NCI-H446 treated with DMSO at 0.1 percent for 48 hours (cell line): ENCODE data around the gene UGCG.
"Not testable (repeated sequence)": the region's sequence is repeated elsewhere in the genome, so short reads cannot be mapped to it uniquely, and the experiment has no call there.

ENCODE experiments used
- DNase-seq: peaks from one replicate; lab custom pipeline; 2025; lab: John Stamatoyannopoulos, UW

The UGCG gene

DNA sequence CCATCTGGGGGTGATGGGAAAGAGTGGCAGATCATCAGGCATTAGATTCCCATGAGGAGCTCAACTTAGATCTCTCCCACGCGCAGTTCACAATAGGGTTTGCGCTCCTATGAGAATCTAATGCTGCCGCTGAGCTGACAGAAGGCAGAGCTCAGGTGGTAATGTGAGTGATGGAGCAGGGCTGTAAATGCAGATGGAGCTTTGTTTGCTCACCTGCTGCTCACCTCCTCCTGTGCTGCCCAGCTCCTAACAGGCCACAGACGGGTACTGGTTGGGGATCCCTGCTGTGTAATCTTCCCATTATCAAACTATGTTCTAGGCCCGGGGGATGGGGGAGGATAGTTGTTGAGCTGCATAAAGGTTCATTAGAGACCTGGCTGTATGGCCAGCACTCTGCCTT, 58.4 kb downstream of the UGCG start:
- no peak for DNase-seq

DNA sequence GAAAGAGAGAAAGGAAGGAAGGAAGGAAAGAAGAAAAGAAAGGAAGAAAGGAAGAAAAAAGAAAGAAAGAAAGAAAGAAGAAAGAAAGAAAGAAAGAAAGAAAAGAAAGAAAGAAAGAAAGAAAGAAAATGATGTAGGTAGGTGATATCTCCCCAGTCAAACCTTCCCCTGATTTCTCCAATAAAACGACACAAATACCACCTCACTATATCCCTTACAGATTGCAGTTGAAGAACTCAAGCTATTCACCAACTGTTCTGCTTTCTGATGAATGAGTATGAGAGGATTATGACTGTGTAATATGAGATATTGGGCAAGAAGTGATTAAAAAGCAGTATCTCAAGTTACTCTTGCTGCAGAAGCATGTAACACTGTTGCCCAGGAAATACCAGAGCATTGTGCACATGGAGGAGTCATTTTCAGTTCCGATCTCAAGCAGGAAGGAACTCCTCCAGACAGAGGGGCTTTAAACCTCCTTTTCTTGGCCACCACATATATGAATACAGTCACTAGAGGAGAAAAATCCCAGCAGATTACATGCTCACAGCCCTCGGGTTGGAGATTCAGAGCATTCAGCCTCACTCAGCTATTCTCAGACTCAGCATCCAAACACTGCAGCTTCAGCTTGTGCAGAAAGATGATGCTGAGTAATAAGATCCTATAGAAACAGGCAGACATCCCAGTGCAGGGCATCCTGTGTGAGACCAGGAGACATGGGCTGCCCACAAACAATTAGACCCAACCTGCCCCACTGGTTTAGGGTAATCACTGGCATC, 61.4 kb downstream of the UGCG start:
- DNase-seq: no peak

DNA sequence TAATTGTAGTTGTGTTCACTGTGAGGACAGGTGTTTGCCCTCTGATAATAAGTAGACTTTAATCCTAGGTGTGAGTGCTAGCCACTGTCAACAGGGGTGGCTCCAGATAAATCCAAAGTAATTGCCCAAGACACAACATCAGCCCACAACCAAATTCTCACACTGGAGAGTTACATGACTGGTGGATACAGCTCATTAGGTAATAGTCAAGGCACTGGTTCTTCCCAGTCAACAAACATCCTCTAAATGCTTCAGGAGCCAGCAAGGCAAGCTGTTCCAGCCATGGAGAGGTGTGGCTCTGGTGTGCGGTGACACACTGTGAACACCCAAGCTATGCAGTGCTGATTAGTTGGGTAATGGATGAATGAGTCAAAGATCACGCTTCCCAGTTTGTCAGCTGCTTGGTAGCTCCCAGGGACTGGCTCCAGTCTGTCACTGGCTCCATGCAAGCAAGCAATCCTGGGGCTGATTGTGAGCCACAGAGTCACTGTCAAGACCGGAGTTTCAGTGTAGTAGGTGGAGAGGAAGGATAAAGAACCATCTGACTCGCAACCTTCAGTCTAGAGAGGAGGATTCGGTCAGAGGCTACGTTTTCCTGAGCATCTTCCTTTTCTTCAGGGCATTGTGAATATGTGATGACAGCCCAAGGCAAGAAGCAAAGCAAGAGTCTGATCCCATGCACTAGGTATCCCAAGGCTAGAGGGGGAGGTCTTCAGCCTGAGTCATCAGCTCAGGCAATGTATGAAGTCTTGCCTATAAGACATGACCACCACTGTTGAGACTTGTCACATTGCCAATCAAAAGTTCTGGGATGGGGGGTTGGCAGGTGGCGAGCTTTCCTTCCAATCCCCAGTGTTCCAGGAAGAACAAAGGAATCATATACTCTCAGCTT, 63.1 kb downstream of the UGCG start:
- no peak for DNase-seq

DNA sequence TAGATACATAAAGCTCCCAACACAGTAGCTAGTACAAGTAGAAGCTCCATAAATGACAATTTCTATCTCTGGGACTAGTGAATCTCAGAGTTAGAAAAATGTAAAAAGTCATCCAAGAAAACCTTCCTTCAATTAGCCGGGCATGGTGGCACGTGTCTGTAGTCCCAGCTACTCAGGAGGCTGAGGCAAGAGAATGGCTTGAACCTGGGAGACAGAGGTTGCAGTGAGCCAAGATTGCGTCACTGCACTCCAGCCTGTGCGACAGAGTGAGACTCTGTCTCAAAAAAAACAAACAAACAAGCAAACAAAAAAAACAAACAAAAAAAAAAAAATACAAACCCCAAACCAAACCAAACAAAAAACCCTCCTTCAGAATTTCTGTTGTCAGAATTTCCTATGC, 63.9 kb downstream of the UGCG start:
- not testable (repeated sequence) for DNase-seq

DNA sequence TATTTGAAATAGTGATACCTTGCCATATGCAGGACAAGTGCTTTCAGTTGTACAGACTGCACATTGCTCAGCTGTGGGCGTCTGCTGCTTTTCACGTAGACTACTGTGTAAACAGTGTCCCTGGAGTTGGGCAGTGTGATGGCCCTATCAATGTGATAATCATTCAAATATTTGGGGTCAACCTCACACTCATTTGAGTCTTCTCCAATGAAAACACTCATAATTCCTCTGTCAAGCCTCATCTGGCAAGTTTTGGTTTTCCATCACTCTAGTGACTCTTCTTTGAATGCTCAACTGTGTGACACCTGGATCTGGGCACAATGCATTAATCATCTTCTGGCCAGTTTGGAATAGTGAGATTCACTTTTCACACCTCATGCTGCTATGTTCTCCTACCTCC, 64.4 kb downstream of the UGCG start:
- DNase-seq: no peak

DNA sequence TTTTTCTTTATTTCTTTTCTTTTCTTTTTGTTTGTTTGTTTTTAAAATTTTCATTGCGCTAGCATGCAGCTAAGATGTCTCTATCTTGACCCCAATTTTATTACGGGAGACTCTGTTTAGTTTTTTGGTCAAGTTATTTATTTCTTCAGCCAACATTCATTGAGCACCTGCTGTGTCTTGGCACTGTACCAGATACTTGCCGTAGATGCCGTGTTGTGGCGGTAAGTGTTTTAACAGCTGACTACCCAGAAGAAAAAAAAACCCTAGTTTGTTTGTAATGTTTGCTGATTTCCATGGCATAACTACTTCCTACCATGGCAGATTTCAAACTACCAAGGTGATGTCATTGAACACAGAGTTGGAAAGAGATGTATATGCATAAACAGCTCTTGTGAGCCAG, 65.0 kb downstream of the UGCG start:
- DNase-seq: peak; percentile 35

DNA sequence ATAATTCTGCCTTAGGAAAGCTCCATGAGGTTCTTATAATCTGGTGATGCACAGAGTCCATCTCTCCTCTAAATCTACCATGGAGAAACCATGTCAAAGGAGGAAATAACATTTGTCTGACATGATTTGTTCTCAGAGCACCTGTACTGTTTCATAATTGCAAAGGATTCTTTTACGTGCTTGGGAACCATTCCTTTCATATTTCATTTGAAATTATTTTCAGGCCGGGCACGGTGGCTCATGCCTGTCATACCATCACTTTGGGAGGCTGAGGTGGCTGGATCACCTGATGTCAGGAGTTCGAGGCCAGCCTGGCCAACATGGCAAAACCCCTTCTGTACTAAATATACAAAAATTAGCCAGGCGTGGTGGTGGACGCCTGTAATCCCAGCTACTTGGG, 65.4 kb downstream of the UGCG start:
- no peak for DNase-seq

DNA sequence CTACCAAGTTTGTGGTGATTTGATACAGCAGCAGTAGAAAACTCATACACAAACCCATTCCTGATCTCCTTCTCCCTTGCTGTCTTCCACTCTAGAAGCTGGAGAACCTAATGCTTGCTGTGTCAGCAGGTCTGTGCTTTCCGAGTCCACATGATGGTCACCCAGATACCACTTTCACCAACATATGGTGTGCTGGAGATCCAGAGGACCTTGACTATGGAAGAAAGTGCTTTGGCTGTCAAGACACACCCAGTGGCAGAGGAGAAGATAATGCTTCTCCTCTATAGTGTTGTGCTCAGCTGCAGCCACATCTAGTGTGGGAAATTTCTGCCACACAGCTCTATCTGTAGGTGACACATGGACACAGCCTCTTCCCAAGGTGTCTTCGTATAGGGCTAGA, 67.4 kb downstream of the UGCG start:
- DNase-seq: no peak

DNA sequence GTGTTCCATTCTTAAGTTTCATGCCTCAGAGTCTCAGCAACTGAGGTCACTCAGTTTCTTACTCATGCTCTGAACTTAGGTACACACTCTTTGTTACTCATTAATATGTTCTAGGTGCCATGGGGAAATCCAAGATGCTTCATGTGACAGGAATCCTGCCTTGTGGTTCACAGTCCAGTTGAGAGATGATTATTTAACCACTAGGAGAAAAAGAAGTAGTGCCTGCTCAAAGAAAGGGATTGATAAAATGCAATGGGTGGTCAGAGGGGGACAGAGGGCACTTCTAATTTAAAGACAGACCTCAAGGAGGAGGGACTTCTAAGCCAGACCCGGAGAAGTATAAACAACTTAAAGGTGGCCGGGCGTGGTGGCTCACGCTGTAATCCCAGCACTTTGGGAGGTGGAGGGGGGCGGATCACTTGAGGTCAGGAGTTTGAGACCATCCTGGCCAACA, 69.0 kb downstream of the UGCG start:
- DNase-seq: no peak

DNA sequence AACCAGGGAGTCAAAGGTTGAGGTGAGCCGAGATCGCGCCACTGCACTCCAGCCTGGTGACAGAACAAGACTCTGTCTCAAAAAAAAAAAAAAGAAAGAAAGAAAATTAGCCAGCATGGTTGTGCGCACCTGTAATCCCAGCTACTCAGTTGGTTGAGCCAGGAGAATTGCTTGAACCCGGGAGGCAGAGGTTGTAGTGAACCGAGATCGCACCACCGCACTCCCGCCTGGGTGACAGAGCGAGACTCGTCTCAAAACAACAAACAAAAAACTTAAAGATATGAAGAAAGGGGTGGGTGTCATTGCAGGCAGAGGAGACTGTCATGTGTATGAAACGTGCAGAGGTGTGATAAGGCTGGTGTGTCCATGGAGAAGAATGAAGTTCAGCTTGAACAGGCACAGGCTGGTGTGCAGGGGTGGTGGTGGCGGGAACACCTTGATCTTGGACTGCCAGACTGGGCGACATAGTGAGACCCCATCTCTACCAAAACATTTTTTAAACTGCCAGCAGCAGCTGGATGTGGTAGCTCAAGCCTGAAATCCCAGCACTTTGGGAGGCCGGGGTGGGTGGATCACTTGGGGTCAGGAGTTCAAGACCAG, 69.6 kb downstream of the UGCG start:
- no peak for DNase-seq

DNA sequence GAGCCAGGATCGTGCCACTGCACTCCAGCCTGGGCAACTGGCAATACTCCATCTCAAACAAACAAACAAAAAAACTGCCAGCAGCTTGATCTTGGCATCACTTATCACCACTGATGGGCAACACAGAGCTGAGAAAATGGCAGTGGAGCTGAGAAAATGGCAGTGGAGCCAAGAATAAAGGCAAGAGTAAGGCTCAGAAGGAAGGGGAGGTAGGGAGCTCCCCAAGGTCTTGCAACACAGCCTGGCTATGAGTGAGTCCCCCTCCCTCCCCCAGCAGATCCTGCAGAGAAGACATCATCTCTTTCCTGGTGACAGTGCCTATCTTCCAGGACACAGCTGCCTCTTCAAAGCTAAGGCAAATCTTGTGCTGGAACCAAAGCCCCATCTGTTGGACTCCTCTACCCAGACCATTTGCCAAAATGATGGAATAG, 70.3 kb downstream of the UGCG start:
- peak; percentile 3 for DNase-seq

DNA sequence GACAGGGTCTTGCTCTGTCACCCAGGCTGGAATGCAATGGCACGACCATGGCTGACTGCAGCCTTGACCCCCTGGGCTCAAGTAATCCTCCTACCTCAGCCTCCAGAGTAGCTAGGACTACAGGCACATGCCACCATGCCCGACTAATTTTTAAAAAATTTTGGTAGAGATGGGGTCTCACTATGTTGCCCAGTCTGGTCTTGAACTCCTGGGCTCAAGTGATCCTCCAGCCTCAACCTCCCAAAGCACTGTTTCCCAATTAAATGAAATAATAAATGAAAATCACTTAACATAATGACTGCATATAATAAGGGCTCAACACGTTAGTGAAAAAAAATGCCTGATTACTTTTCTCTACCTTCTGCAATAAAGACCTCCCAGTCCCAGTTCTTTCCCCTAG, 71.0 kb downstream of the UGCG start:
- DNase-seq: no peak

DNA sequence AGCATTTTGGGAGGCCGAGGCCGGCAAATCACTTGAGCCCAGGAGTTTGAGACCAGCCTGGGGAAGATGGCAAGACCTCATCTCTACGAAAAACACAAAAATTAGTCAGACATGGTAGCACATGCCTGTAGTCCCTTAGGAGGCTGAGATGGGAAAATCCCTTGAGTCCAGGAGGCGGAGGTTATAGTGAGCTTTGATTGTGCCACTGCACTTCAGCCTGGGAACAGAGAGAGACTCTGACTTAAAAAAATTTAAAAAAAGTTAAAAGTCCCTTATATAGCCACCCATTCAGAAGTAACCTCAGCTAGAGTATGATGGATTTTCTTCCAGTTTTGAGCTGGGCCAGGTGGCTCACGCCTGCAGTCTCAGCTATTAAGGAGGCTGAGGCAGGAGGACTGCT, 72.4 kb downstream of the UGCG start:
- no peak for DNase-seq

DNA sequence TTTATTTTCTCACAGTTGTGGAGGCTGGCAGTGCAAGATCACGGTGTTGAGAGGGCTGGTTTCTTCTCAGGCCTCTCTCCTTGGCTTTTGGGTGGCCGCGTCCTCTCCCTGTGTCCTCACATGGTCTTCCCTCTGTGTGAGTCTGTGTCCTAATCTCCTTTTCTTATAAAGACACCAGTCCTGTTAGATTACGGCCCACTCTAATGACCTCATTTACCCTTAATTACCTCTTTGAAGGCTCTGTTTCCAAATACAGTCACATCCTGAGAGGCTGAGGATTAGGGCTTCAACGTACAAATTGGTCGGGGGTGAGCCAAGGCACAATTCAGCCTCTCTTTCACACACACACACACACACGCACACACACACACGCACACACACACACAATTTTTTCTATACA, 73.0 kb downstream of the UGCG start:
- DNase-seq: no peak

DNA sequence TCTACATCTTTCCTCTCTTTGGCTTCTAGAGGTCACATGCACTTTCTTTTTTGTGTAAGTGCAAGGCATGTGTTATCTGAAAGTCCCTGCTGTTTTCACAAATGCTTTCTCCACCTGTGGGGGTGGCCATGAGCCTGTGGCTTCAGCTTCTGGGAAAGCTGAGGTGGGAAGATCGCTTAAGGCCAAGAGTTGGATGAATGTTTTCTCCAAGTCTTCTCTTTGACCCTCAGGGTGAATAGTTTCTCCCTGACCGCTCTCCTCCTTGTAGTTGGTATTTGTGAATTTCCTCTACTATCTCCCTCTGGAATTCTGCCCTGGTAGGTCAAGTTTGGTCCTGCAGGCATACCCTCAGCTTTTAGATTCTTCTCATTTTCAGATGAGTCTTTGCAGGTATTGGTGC, 74.2 kb downstream of the UGCG start:
- DNase-seq: no peak

DNA sequence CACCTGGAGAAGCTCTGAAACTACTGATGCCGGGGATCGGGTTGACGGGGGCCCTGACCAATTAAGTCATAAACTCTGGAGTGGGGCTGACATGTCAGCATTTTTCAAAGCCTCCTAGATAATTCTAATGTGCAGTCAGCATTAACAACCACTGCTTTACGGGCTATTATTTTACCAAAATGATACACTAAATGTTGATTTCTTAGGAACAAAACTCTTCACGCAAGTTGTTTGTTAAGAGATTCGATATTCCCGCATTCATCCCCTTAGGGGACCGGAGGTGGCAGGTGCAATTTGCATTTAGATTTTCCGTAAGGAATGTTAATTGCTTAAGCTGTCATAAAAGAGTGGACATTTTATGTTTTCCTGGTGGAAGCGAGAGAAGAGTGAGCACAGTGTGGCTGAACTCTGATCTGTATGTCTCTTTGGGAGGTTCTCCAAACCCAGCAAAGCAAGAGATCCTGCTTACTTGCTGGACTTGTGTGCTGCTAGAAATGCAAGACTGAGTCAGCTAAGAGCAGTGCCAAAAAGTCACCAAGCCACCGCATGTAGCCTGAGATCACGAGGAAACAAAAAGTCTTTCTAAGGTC, 77.6 kb downstream of the UGCG start:
- no peak for DNase-seq

DNA sequence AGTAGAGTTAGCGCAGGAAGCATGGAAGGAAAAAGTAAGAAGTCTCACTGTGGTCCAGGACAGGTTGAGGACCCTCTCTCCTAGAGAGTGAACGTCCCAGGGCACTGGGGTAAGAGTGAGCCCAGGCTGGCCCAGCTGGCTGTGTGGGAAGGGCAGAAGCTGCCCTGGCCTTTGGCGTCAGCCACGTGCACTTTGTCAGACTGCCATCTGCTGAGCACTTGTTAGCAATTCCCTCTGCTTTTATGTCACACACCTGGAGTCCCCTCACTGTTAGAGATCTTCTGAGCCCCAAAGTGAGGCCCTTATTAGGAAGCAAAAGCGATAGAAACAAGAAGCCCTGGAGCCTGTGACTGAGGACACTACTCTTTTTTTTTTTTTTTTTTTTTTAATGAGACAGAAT, 79.1 kb downstream of the UGCG start:
- no peak for DNase-seq

DNA sequence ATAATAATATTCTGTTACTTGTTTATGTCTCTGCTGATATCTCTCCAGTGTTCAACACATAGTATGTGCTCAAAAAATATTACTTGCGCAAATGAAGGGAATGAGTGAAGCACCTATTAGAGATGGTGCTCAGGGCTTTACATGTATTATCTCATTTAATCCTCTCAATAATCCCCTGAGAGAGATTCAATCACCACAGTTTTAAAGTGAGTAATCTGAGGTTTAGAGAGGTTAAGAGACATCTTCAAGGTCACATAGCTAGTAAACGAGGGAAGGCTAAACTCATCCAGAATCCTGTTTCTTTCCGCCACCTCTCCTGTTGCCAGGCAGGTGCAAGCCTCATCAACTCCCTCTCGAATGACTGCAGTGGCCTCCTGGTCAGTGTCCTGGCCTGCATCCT, 82.0 kb downstream of the UGCG start:
- DNase-seq: no peak

DNA sequence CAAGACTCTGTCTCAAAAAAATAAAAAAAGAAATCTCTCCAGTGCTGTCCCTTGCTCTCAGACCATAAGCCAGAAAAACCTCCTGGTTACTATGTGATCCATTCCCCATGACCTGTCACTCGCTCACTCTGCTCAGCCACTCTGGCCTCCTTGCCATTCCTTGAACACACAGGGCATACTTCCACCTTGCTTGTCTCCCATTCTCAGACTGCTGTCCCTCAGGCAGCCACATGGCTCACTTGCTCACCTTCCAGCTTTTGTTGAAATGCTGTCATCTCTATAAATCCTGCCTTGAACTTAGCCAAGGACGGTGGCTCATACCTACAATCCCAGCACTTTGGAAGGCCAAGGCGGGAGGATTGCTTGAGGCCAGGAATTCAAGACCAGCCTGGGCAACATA, 82.9 kb downstream of the UGCG start:
- DNase-seq: no peak

DNA sequence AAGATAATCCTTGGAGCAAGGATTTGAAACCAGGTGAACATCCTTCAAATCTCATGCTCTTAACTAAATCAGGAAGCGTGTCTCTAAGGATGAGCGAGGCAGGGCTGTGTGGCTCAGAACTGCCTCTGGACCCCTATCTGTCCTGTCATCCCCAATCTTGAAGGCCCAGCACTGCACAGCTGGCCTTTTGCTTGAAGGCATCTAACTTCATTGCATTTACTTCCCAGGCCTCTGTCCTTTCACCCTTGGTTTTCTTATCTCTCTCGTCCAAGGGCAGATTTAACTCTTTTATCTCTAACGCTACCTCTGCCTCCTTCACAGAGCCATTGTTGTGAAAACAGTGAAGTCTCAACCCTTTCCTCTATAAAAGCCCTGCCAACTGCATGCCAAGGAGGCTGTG, 83.8 kb downstream of the UGCG start:
- DNase-seq: no peak

DNA sequence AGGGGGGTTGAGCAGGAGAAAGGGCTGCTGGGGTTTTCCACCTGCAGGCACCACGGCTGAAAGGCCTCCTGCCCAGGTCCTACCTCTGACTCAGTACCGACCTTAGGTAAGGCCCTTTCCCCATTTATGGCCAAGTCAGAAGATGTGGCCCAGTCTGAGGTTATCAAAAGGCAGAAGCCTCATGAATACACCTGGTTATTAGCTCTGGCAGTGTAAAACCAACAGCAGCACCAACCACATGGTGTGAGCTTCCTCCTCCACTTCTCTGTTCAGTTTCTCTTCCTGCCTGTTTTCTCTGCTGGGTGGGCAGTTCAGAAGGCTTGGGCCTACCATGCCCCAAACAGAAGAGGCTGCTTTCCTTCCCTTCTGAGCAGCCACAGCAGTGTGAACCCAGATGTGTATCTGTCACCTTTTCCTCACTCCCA, 86.9 kb downstream of the UGCG start:
- no peak for DNase-seq

DNA sequence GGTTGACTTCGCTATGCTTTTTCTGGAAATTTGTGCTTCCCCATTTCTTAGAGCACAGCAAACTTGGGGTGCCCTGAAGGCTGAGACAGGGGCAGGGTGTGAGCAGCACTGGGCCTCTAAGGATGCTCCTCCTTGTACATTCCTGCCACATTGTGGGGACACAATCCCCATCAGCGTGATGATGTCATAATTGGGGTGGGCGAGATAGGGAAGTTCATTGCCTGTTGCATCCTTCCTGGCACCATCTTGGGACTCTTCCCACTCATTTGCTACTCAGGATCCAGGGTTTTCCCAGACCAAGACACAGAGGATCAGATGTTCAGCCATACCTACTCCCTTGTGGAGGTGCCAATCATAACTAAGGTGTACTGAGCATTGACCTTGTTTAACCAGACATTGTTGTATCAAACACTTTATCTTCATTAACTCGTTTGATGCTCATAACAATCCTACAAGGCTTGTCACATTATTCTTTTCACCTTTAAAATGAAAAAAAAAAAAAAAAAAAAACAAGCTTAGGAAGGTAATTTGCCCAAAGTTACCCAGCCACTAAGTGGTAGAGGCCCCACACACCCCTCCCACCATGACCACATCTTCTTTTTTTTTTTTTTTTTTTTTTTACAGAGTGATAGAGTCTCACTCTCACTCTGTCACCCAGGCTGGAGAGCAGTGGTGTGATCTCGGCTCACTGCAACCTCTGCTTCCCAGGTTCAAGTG, 87.6 kb downstream of the UGCG start:
- DNase-seq: no peak
